NCI-H2107 treated with DMSO at 0.1 percent for 48 hours (cell line): Measurements from ENCODE around the gene HELZ.
"Not testable (repeated sequence)": the region's sequence is repeated elsewhere in the genome, so short reads cannot be mapped to it uniquely, and the experiment has no call there.

Experiments
- DNase-seq: peaks from one replicate; lab custom pipeline; 2025; ENCODE audit not compliant: unreplicated experiment; lab: John Stamatoyannopoulos, UW

HELZ gene

DNA sequence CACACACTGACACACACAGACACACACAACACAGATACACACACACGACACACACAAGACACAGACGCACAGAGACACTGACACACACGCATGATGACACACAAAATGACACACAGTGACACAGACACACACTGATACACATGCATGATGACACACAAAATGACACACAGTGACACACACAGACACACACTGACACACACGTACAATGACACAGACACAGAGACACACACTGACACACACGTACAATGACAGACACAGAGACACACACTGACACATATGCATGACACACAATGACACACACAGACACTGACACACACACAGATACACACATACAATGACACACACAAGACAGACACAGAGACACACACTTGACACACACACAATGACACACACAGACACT, 190.4 kb downstream of the HELZ start:
- no peak for DNase-seq

DNA sequence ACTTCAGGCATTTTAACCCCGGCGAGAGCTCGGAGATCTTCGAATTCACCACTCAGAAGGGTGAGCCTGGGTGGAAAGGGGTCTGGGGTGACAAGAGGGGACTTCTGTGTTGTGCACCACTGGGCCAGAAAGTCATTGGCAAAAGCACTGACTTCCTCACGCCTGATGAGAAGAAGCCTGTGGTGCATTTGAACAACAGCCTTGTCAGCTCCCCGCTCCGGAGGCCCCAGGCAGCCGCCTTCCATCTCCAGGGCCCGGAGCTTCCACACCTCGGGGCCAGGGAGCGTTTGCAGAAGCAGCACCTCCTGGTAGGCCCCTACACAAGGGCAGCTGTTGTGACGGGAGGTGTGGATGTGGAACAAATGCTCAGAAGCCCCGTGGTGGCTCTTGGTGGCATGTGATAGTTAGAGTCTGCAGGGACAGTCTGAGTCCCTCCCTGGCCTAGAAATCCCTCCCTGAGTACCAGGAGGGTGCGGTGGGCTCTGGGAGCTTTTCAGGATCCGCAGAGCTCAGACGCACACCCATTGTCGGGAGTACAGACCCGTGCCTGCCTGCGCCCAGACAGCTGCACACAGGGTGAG, 190.9 kb downstream of the HELZ start:
- DNase-seq = no peak

DNA sequence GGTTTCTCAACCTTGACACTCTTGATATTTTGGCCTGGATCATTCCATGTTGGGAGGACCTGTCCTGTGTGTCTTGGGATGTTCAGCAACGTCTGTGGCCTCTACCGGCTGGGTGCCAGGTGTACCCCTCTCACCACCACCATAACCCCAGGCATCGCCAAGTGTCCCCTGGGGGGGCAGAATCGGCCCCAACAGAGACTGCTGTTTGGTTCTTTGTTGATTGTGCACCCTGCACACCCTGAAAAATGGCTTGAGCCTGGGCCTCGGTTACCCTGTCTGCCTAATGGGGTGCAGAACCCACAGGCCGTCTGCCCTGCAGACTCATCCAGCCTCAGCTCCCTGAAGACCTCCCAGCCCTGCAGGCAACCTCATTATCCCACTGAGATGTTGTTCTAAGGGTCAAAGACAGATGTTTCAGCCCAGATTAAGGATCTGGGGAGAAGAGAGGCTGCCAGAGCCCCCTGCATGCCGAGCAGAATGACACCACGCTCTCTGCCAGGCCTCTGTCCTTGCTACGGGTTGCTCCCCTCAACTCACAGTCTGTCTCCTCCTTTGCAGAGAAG, 191.5 kb downstream of the HELZ start:
- no peak for DNase-seq

DNA sequence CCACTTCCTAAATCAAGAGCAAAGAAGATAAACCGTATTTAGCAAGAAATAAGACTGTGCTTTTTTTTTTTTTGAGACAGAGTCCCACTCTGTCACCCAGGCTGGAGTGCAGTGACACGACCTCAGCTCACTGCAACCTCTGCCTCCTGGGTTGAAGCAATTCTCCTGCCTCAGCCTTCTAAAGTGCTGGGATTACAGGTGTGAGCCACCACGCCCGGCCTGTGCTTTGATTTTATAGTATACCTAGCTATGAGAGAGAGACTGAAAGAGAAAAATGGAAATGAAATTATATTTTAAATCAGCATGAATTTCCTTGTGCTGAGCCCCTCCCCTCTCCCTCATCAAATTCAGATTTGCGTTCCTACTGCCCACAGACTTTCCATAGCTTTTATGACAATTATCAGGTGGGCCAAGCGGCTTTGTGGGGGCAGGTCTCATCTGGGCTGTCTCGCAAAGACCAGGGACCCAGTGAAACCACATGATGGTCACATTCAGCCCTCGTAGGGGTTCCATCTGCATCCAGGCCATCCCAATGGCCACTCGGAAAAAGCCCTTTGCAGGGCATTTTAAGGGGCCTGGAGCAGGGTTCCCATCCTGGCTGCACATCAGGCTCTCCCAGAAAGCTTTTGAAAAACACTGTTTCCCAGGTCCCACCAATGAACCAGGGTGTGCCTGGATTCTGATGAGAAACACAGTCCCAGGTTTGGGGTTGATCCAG, 192.1 kb downstream of the HELZ start:
- no peak for DNase-seq

DNA sequence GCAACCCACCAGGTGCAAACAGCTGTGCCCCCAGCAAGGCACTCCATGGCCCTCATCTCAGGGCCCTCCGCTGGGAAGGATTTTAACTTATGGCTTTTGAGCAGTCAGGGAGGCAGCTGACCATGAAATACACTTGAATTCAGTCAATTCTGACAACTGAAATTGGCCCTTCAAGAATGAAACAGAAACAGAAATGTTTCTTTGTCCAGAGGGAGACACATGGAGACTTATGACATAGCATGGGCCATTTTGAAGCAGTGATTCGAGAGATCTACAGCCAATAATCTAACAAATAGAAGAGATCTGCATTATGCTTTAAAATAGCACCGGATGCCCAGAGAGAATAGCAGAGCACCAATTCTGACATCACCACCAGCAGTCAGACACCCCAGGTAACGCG, 193.2 kb downstream of the HELZ start:
- no peak for DNase-seq

DNA sequence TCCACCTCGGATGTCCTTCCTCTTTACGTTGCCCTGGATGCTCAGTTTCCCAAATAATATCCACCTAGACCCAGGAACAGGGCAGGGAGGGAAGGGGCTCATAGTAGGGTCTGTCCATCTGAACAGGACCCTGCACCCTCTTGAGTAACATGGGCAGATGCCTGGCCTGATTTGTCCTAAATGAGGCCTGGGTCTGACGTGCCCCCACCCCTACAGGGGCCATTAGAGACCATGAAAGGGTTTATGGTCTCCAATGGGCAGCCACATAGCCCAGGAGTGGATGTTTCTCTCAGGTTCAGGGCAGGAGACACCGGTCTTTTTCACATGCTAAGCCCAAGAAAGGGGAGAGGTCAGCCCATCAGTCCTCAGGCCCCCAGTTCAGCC, 193.8 kb downstream of the HELZ start:
- no peak for DNase-seq

DNA sequence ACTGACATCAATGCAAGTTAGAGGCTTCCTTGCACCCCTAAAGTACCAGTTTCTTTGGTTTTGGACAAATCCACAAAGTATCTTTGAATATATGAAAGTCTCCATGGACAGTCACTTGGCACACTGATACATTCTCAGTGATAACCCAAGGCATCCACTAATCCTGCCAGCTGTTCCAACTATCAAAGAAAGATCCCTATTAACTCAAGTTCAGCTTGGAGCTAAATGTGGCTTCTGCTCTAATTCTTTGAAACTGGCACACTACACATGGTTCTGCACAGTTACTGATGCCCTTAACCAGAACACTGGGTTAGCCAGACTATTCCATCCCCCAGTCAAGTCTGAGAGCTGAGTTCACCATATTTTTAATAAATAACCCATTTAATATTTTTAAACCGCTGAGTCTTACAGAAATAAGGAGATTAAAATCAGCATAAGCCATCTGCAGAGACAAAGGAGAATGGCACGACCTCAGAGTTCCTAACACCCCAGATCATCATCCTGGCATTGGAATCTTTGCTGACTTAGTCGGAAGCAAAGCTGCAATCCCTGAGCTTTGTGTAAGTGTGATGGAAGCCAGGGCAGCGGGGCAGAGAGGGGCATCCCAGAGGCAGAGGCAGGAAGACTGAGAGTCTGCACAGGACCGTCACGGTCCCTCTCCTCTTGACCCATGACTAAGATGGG, 194.4 kb downstream of the HELZ start:
- DNase-seq = no peak

DNA sequence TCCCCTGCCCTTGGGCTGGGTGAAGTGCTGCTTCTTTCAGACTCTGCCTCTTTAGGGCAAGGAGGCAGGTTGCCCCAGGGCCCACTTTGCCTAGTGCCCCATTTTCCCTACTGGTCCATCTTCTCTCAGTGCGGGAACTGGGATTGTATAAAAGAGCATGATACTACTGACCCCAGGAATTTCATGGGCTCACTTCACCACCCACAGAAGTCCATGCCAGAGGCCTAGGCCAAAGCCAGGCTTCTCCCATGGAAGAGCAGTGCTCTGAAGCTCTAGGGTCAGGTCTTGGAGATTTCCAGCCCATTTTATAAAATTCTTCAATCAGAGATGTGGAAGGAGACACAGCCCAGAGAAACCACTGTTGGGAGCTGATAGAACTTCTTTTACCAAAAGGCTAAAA, 194.9 kb downstream of the HELZ start:
- no peak for DNase-seq

DNA sequence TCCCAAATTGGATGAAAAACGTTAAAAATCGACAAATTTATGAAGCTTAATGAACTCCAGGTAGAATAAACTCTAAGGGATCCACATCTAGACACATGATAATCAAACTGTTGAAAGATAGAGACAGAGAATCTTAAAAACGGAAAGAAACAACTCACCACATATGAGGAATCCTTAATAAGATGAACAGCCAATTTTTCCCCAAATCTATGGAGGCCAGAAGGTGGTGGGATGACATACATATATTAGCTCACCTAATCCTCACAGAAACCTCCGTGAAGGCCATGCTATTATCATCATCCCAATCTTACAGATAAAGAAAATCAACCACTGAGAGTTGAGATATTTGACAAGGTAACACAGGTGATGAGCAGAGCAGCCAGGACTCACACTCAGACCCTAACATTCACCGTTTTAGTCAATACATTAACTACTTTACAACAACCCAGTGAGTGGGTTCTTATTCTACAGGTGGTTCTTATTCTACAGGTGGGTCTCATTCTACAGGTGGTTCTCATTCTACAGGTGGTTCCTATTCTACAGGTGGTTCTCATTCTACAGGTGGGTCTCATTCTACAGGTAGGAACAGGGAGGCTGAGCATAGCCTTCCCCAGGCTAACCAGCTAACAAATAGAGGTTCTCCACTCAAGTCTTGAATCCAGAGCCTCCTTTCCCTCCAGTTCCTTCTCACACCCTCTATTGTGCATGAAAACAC, 195.8 kb downstream of the HELZ start:
- DNase-seq = no peak

DNA sequence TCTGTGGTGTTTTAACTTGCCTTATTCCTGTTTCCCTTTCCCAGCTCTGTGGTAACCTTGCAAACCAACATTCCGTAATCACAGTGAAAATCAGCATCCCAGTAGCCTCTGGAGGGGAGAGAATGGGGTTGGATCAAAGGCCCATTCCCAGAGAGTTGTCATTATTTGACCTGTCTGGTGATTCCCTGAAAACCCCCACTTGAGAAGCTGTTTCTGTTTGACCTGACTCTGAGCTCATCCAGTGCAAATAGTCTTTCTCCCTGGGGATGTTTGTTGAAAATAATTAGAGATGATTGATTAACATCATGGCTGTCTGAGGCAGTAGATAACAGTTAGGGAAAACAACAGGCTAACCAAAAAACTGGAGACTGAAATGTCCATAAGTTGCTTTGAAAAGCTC, 197.6 kb downstream of the HELZ start:
- DNase-seq = no peak

DNA sequence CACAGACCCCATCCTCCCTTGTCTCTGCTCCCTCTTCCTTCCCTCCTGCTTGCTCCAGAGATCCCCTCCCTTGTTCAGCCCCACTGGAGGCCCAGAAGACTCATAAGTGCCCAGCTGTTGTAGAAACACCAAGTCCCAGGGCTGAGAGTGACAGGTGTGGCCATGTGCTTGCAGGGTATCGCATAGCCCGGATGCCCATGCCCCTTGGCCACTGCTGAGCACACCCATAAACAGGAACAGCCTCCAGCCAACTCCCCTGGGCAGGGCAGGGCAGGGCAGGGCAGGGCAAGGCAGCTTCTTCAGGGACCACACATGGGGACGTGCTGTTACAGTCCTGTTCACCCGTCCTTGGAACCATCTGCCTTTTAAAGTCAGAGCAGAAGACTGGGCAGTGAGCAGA, 198.6 kb downstream of the HELZ start:
- DNase-seq = no peak

DNA sequence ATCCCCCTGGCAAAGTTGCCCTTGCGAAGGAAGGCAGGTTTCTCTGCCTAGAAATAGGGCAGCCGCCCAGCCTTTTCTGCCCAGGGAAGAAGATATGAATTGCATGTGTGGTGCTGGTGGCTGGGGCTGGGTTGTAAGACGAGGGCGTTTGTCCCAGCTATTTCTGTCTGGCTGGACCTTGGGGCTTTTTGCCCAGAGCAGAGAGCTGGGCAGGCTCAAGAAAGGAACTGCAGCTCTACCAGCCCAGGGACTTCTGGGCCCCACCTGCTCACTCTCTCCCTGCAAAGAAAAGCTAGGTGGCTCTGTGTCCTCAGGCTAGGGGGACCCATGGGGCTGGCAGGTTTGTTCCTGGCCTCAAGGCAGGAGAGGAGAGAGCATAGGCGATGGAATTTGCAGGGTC, 200.1 kb downstream of the HELZ start:
- no peak for DNase-seq

DNA sequence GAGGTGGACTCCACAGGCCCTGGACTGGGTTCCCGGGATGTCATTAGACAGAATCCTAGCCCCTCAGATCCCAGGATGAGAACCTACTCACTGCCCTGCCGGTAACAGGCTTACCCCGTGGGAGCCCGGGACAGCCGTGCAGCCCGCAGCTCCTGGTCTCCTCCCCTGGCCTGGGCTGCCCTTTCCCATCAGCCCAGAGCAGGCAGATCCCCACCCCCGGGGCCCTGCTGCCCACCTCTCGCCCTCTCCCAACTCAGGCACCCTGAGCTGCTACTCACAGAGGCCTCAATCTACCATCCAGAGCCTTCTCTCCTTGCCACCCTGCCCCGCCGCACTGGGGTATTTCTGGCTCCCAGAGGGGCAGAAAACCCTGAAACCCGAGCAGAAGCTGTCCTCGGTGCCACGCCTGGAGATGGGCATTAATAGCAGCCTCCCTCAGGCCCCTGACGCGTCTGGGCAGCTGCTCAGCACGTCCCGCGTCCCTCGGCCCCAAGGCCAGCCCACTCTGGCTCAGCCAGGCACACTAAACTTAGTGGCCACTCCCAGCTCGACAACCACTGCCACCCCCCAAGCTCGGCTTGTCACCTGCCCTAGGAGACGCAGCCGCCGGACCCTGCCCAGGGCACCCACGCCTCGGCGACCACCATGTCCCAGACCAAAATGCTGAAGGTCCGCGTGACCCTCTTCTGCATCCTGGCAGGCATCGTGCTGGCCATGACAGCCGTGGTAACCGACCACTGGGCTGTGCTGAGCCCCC, 200.8 kb downstream of the HELZ start, which contains the start of gene CACNG1:
Gene CACNG1 (plus strand): TSS at position 539 of the 757 bp plus-strand sequence. CDS start 107 bp downstream, at position 646.
- DNase-seq = no peak

DNA sequence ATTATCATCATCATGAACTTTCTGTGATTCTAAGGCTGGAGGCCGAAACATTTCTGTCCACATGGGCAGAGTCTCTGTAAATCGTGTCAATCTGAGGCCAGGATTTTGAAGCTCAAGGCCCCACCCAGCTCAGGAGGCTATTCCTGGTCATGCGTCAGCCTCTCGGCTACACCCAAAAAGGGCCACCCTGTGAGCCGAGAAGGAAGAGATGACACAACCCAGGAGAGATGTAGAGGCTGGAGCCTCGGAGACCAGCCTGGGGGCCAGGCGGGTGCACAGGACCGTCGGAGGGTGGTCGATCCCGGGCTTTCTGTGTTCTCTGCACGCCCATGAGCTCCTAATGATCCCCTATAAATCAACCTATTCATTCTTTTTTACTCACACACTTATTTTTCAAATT, 201.7 kb downstream of the HELZ start:
- no peak for DNase-seq

DNA sequence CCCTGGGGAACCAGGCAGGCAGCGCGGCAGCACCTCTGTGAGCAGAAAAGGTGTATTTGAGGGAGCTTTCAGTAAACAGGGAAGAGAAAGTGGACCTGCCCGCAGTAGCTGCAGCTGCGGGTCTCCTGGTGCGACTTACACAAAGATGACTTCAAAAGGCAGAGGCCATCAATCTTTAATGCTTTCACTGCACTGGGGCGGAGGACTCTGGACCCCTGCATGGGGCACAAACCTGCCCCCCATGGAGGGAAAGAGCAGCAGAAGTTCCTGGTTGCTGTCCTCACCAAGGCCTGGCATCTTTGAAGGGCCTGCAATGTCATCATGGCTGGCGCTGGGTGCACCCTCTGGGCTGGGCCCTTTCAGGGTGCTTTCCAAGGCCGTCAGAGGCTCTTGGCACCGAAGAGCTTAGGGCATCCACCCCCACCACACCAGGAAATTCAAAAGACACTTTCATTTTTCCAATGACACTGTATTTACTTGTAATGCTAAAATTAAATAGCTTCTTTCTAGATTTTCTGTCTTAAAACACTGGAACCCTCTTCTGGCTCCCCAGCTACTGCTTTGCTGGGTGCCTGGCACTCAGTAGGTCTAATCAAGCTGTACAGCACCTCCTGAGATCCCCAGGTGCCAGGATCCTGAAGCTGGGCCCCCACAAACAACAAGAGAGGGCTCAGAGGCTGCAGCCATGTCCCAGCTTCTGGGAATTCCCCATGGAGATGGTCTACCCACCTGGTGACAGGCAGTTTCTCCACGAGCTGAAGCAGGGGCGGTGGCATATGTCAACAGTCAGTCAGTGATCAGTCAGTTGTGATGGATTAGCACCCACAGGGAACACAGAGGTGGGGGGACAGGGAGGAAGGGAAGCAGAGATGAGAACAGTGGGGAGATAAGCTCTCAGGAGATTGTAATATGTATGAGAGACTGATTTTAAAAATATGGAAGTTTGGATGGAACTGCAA, 202.8 kb downstream of the HELZ start:
- DNase-seq = no peak

DNA sequence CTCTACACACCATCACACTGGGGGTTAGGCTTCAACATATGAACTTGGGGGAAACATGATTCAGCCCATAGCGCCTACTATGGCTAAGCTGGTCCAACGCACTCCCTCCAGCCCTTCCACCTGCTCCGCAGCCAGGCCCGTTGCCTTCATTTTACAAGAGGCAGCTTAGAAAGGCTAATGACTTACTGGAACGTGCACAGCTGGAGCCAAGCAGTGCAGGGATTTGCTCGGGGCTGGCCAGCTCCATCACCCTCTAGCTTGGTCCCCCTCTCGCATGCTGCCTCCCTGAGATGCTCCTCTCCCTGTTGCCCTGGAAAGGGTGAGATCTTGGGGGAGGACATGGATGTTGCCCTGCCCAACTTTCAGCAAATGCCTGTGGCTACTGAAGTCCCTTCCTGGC, 203.5 kb downstream of the HELZ start:
- DNase-seq = no peak

DNA sequence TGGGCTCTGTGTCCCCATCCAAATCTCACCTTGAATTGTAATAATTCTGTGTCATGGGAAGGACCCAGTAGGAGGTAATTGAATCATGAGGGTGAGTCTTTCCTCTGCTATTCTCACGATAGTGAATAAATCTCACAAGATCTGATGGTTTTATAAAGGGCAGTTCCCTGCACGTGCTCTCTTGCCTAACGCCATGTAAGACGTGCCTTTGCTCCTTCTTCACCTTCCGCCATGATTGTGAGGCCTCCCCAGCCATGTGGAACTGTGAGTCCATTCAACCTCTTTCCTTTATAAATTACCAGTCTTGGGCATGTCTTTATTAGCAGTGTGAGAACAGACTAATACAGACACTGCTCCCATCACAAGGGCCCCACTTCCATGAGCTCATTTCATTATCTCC, 203.9 kb downstream of the HELZ start:
- not testable (repeated sequence) for DNase-seq

DNA sequence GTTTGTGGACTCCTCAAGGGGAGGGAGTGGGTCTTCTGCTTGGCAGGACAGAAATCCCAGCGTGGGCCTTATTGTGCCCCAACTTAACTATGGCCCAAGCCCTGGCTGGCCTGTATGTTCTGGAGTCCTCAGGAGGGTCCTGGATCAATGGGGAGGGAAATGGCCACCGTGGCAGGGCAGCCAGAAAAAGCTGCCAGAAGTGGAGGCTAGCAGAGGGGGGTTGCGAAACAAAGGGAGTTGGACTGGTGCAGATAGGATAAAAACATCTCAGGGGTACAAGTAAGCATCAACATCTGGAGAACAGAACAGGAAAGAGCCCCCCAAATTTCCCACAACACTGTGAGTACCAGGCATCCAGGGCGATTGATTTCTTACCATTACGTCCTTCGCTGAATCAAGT, 204.3 kb downstream of the HELZ start:
- no peak for DNase-seq

DNA sequence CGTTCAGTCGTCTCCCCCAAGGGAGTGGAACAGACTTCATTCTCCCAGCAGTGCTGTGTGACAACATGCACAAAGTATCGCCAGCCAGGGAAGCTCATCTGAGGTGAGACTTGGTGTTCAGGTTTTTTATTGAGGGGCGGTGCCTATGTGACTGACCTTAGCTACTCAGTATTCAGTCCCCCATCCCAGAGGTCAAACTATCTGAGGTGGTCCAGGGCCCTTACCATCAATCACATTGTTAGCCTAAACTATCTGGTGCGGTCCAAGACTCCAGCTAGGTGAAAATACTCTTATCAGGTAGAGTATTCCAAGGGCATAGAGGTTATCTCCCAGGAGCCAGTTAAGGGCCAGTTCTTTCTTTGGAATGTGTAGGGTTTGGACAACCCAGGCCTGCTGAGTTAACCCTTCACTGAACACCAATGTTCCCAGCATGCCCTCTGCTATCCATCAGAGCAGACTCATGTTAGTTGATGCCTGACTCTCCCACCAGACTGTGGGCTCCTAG, 206.1 kb downstream of the HELZ start:
- DNase-seq = no peak
